Panc1 (cell line): ENCODE results near the gene EIF2A.

Experiments used
- CTCF ChIP-seq: fragments of 450-650 bp; IDR thresholded peaks from 2 replicates; pipeline ENCODE4 v1.5.1; 2017; ENCODE audit warnings: mild to moderate bottlenecking
- POLR2AphosphoS5 ChIP-seq: IDR thresholded peaks from 2 replicates; pipeline ENCODE4 v1.6.1; 2012; ENCODE audit warnings: mild to moderate bottlenecking, low read depth, low read length, moderate library complexity
- TCF7L2 ChIP-seq: IDR thresholded peaks from 2 replicates; pipeline ENCODE4 v1.6.1; 2011; ENCODE audit warnings: mild to moderate bottlenecking, low read depth, low read length, inconsistent platforms

- TF ChIP-seq CTCF (no peak), TCF7L2 (no peak), POLR2AphosphoS5 (no peak)
Observed at GRCh38 chr3:150594150-150594549, 47.6 kb downstream of the EIF2A start.
